ENCODE results near the gene CLHC1.
"Not testable (repeated sequence)": the region's sequence is repeated elsewhere in the genome, so short reads cannot be mapped to it uniquely, and the experiment has no call there.

The CLHC1 gene

GRCh38 chr2:55232084-55232862 is at the start of gene CLHC1, which contains the start of gene RPS27A:
CLHC1 (minus strand) TSS chr2:55232293; CDS start chr2:55222411, 9,882 bp downstream.
RPS27A (plus strand) TSS chr2:55232688; CDS start chr2:55232825, 137 bp downstream.
- in situ Hi-C loops (cut with MboI; ENCODE audit: low sequenced_read_pairs): no loop called here

GRCh38 chr2:55280851-55281546 is 48.9 kb upstream of the CLHC1 start:
- in situ Hi-C loops (cut with MboI; ENCODE audit: low sequenced_read_pairs): not testable (repeated sequence)

- in situ Hi-C loops (cut with MboI; ENCODE audit: low sequenced_read_pairs): not testable (repeated sequence)
Measured at GRCh38 chr2:55279859-55280424, 47.8 kb upstream of the CLHC1 start.

DNA sequence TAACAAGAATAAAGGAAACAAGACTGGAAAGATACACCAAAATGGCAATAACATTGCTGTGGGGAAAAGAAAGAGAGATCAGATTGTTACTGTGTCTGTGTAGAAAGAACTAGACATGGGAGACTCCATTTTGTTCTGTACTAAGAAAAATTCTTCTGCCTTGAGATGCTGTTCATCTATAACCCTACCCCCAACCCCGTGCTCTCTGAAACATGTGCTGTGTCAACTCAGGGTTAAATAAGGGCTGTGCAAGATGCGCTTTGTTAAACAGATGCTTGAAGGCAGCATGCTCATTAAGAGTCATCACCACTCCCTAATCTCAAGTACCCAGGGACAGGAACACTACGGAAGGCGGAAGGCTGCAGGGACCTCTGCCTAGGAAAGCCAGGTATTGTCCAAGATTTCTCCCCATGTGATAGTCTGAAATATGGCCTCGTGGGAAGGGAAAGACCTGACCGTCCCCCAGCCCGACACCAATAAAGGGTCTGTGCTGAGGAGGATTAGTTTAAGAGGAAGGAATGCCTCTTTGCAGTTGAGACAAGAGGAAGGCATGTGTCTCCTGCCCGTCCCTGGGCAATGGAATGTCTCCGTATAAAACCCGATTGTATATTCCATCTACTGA is 47.2 kb upstream of the CLHC1 start:
- in situ Hi-C loops (cut with MboI; ENCODE audit: low sequenced_read_pairs): not testable (repeated sequence)

GRCh38 chr2:55277310-55277709 is 45.2 kb upstream of the CLHC1 start:
- in situ Hi-C loops (cut with MboI; ENCODE audit: low sequenced_read_pairs): no loop called here

DNA sequence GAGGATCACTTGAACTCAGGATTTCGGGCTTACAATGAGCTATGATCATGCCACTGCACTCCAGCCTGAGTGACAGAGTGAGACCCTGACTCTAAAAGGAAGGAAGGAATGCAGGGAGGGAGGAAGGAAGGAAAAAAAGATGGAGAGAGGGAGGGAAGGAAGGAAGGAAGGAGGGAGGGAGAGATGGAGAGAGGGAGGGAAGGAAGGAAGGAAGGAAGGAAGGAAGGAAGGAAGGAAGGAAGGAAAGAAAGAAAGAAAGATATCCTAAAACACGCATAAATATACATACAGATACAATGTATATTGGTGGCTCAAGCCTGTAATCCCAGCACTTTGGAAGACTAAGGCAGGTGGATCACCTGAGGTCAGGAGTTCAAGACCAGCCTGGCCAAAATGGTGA is 42.3 kb upstream of the CLHC1 start:
- in situ Hi-C loops (cut with MboI; ENCODE audit: low sequenced_read_pairs): not testable (repeated sequence)

DNA sequence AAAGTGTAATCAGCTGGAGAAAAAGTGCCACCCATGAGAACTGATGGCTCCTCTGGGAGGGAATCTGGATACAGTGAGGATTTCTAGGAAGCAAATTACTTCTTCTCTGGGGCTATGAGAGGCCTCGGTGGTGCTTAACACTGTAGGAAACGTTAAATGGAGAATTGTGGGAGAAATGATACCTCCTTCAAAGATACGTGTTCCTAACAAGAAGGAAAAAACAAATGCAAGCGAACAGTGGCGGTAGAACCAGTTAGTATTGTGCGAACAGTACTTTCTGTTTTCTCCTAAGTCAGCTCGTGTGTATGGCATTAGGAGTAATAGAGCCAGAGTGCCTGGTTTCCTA is 37.5 kb upstream of the CLHC1 start:
- in situ Hi-C loops (cut with MboI; ENCODE audit: low sequenced_read_pairs): no loop called here

- in situ Hi-C loops (cut with MboI; ENCODE audit: low sequenced_read_pairs): no loop called here
Measured at GRCh38 chr2:55268907-55269644, 37.0 kb upstream of the CLHC1 start, which contains the start of gene MTIF2. MTIF2 (minus strand) TSS chr2:55269231; CDS start chr2:55263858, 5,373 bp downstream.

GRCh38 chr2:55268288-55268906 is 36.3 kb upstream of the CLHC1 start:
- in situ Hi-C loops (cut with MboI; ENCODE audit: low sequenced_read_pairs): no loop called here

GRCh38 chr2:55259586-55259985 is 27.5 kb upstream of the CLHC1 start:
- in situ Hi-C loops (cut with MboI; ENCODE audit: low sequenced_read_pairs): not testable (repeated sequence)

GRCh38 chr2:55252832-55253231 is 20.7 kb upstream of the CLHC1 start:
- in situ Hi-C loops (cut with MboI; ENCODE audit: low sequenced_read_pairs): no loop called here

GRCh38 chr2:55247025-55247424 is 14.9 kb upstream of the CLHC1 start:
- in situ Hi-C loops (cut with MboI; ENCODE audit: low sequenced_read_pairs): no loop called here

GRCh38 chr2:55245411-55245810 is 13.3 kb upstream of the CLHC1 start:
- in situ Hi-C loops (cut with MboI; ENCODE audit: low sequenced_read_pairs): no loop called here

GRCh38 chr2:55242617-55243016 is 10.5 kb upstream of the CLHC1 start:
- in situ Hi-C loops (cut with MboI; ENCODE audit: low sequenced_read_pairs): no loop called here

DNA sequence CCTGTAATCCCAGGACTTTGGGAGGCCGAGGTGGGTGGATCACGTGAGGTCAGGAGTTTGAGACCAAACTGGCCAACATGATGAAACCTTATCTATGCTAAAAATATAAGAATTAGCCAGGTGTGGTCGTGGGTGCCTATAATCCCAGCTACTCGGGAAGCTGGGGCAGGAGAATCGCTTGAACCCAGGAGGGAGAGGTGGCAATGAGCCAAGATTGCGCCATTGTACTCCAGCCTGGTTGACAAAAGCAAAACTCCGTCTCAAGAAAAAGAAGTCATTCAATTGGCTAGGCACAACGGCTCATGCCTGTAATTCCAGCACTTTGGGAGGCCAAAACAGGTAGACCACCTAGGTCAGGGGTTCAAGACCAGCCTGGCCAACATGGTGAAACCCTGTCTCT is 9.5 kb upstream of the CLHC1 start:
- in situ Hi-C loops (cut with MboI; ENCODE audit: low sequenced_read_pairs): not testable (repeated sequence)

DNA sequence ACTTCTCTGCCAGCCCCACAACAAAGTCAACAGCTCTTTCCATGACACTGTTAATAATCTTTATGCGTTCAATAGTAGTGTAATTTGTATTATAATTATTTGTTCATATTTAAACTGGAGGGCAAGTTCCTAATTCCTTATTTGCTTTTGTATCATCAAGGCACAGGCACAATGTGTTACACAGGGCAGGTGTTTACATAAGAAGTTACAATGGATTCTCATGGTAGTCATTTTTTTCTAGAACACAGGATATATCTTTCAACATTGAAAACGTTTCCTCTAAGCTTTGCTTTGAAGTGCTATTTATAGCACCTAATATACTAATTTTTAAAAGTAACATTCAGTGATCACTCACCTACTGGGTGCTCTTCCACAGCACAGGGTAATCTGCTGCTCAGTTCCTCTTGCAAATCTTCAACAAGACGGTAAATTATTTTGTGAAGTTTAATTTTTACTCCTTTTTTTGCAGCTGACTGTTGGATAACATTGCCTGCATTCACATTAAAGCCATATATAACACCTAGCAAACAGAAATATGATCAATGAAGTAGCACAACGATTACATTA is 7.6 kb upstream of the CLHC1 start:
- in situ Hi-C loops (cut with MboI; ENCODE audit: low sequenced_read_pairs): no loop called here

DNA sequence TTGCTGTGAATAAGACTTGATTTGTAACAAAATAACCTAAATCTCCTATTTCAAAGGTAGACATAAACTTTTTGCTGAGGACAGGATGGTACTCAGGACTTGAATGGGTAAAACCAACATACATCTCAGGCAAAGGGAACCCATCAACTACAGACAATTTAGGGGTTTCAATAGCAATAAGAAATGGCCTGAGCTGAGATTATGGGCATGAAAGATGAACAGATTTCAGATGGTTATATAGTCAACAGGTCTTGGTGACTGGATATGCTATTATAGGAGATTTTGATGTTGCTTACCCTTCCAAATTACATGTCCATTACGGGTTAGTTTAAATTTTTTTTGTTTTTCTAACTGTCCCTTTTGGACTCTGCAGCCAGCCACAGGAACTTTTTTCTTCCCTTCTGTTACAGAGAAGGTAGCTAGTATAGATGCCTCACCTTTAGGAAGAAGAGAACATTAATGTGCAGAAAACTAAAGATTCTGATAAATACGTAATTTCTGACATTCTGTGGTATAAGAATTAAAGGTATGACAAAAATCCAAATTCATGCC is 5.0 kb upstream of the CLHC1 start:
- in situ Hi-C loops (cut with MboI; ENCODE audit: low sequenced_read_pairs): no loop called here

GRCh38 chr2:55235724-55236538 is 3.8 kb upstream of the CLHC1 start:
- in situ Hi-C loops (cut with MboI; ENCODE audit: low sequenced_read_pairs): no loop called here

DNA sequence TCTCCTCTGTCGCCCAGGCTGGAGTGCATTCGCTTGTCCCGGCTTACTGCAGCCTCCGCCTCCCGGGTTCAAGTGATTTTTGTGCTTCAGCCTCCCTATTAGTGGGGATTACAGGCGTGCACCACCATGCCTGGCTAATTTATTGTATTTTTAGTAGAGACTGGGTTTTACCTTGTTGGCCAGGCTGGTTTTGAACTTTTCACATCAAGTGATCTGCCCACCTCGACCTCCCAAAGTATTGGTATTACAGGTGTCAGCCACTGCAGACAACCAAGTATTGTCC is 1.5 kb upstream of the CLHC1 start:
- in situ Hi-C loops (cut with MboI; ENCODE audit: low sequenced_read_pairs): no loop called here

Measured in HL-60/S4 treated with retinoic acid at 250 ng/mL for 4 days and 3 days (cell line).